Activated T-cell treated with anti-CD3 and anti-CD28 coated beads, Interleukin-2, amount 50 U/mL, for 24 hours (primary cell): Measurements from ENCODE around the gene SGMS1.
"Not testable (repeated sequence)": the region's sequence is repeated elsewhere in the genome, so short reads cannot be mapped to it uniquely, and the experiment has no call there.

Experiments used
- DNase-seq: peaks from one replicate; pipeline ENCODE4 v3.0.0-alpha.2; 2020
- H3K27ac Mint-ChIP-seq: 2 replicates; pipeline ENCODE4 v1.8.0; 2020; ENCODE audit warnings: mild to moderate bottlenecking, mixed read lengths
- H3K27me3 Mint-ChIP-seq: 2 replicates; pipeline ENCODE4 v1.8.0; 2020; ENCODE audit warnings: mixed read lengths
- H3K36me3 Mint-ChIP-seq: 2 replicates; pipeline ENCODE4 v1.8.0; 2020; ENCODE audit warnings: low read depth, mixed read lengths
- H3K4me1 Mint-ChIP-seq: 2 replicates; pipeline ENCODE4 v1.8.0; 2020; ENCODE audit warnings: low read depth, mixed read lengths
- H3K4me3 Mint-ChIP-seq: 2 replicates; pipeline ENCODE4 v1.8.0; 2020; ENCODE audit warnings: mild to moderate bottlenecking, moderate library complexity, mixed read lengths
- H3K9me3 Mint-ChIP-seq: 2 replicates; pipeline ENCODE4 v1.8.0; 2020; ENCODE audit warnings: mixed read lengths

Gene SGMS1

DNA sequence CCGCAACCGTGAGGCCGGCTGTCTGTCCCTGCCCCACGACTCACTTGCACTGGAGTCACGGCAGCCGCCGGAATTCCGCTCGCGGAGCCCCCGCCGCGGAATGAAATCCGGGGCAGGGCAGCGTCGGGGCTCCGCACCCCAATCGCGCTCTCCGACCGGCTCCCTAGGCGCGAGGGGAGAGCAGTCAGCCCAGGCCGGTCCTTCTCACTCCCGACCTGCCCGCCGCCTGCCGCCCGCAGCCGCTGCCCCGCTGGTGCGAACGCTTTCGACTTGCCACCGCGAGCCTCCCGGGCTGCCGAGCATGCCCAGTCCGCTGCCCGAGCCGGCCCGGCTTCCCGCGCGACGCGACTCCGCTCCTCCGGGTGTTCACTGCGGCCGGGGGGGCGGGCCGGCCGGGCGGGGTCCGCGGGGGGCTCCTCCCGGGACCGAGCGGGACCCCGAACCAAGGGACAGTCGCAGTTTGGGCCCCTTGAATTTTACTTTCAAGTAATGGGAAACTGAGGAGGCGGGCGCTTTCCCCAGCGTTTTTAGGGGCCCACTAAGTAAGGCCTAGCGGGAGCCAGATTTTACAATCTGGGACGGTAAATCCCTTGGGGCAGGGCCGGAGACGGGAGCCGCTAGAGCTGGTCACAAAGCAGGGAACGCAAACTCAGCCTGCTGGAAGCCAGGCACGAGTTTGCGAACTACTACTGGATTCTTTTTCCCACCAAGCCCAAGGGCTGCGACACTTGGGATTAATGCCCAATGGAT is at the start of gene SGMS1:
SGMS1 (minus strand) TSS at position 294 of the 750 bp plus-strand sequence. CDS start 279,842 bp downstream, outside the sequence.
- peak; percentile 88 for DNase-seq
- Mint-ChIP-seq H3K4me1 (peaks cover 52% of the 10 kb centered on the region), H3K4me3 (peak within 1 kb of the TSS; percentile 81), H3K27me3 (no peaks in the 10 kb centered on the region), H3K9me3 (no peaks in the 10 kb centered on the region), H3K27ac (peak within 1 kb of the TSS; percentile 98), H3K36me3 (peaks cover 11% of the 10 kb centered on the region)

GRCh38 chr10:50672152-50672551 is 48.4 kb upstream of the SGMS1 start:
- H3K36me3 Mint-ChIP-seq, H3K27me3 Mint-ChIP-seq, H3K9me3 Mint-ChIP-seq, DNase-seq, H3K4me3 Mint-ChIP-seq: not testable (repeated sequence)
- peak overlapping the region; percentile 51 for H3K27ac Mint-ChIP-seq
- peaks cover 18% of the 10 kb centered on the region for H3K4me1 Mint-ChIP-seq

- H3K36me3 Mint-ChIP-seq, H3K27me3 Mint-ChIP-seq, H3K4me3 Mint-ChIP-seq, H3K9me3 Mint-ChIP-seq, DNase-seq: not testable (repeated sequence)
- H3K4me1 Mint-ChIP-seq: peaks cover 18% of the 10 kb centered on the region
- H3K27ac Mint-ChIP-seq: peak overlapping the region; percentile 51
Observed at GRCh38 chr10:50671645-50672044, 47.9 kb upstream of the SGMS1 start.

GRCh38 chr10:50669957-50670356 is 46.2 kb upstream of the SGMS1 start:
- H3K36me3 Mint-ChIP-seq, H3K9me3 Mint-ChIP-seq, H3K4me3 Mint-ChIP-seq, H3K27ac Mint-ChIP-seq, H3K27me3 Mint-ChIP-seq, DNase-seq: not testable (repeated sequence)
- peaks cover 18% of the 10 kb centered on the region for H3K4me1 Mint-ChIP-seq

GRCh38 chr10:50667353-50667752 is 43.6 kb upstream of the SGMS1 start:
- not testable (repeated sequence) for DNase-seq, H3K36me3 Mint-ChIP-seq, H3K27me3 Mint-ChIP-seq, H3K27ac Mint-ChIP-seq, H3K9me3 Mint-ChIP-seq, H3K4me3 Mint-ChIP-seq
- peaks cover 14% of the 10 kb centered on the region for H3K4me1 Mint-ChIP-seq

GRCh38 chr10:50662420-50662819 is 38.7 kb upstream of the SGMS1 start:
- not testable (repeated sequence) for H3K9me3 Mint-ChIP-seq, DNase-seq, H3K27me3 Mint-ChIP-seq, H3K36me3 Mint-ChIP-seq, H3K27ac Mint-ChIP-seq, H3K4me3 Mint-ChIP-seq
- H3K4me1 Mint-ChIP-seq: peaks cover 23% of the 10 kb centered on the region

- peaks cover 23% of the 10 kb centered on the region for H3K4me1 Mint-ChIP-seq
- not testable (repeated sequence) for H3K4me3 Mint-ChIP-seq, H3K36me3 Mint-ChIP-seq, DNase-seq, H3K27ac Mint-ChIP-seq, H3K27me3 Mint-ChIP-seq, H3K9me3 Mint-ChIP-seq
Observed at GRCh38 chr10:50661563-50661962, 37.8 kb upstream of the SGMS1 start.

DNA sequence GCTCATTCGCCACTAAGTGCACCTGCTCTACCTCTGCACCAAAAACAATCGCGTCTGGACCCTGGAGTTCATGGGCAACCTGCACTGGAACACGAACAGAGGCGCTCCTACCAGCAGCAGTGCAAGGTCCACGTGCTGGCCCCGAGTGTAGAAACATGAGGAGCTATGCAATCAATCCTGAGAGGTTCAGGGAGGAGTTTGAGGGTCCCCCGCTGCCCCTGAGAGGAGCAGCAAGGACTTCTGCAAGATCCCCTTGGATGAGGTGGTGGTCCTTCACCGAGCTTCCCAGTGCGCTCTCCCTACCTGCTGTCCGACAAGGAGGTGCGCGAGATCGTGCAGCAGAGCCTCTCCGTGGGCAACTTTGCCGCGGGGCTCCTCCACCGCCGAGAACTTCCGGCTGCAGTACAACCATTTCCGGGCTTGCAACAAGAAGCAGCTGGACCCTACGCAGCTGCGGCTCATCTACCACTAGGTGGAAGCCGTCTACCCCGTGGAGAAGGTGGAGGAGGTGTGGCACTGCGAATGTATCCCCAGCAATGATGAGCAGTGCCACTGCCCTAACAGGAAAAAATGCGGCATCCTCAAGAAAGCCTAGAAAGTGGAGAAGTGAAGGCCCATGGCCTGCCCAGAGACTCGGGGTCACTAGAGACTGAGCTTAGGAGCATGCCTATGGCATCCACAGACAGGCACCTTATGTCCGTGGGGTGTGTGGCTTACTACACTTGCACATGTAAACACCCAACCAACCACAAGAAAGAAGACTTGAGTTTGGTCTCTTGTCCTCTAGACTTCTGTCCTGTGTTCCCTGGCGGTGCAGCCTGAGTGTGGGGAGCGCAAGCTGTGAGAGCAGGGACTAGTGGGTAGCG is 36.3 kb upstream of the SGMS1 start:
- Mint-ChIP-seq H3K4me1 (peaks cover 23% of the 10 kb centered on the region), H3K27ac (peak overlapping the region; percentile 89), H3K4me3 (peak overlapping the region; percentile 89)
- peak; percentile 78 for DNase-seq
- H3K36me3 Mint-ChIP-seq, H3K9me3 Mint-ChIP-seq, H3K27me3 Mint-ChIP-seq: not testable (repeated sequence)

DNA sequence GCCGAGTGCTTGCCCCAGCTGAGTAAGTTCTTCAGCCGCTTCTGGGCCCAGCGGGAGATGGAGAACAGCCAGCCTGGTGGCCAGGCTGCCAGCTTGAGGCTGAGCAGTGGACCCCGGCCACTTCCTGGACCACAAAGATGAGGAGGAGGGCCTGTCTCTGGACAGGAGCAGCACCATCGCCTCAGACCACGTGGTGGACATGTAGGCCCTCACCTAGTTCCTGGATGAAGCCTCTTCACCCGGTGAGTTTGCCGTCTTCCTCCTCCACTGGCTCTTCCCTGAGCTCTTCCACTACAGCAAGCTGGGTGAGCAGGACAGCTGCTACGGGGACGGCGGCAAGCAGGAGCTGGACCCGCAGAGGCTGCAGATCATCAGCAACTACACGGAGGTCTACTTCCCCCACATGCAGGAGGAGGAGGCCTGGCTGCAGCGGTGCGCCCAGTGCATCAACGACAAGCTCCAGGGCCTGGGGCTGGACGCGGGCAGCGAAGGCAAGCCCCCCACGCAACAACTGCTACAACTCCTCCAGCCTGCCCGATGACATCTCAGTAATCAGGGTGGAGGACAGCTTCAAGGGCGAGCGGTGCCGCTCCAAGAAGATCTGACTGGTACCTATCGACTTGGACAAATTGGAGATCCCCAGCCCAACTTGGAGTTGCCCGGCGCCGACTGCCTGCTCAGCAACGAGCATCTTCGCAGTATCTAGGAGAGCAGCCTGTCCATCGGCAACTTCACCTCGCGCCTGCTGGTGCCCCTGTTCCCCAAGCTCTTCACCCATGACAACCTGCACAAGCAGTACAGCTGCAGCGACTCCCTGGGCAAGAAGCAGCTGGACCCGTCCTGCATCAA is 35.5 kb upstream of the SGMS1 start:
- peak; percentile 32 for DNase-seq
- peaks cover 25% of the 10 kb centered on the region for H3K4me1 Mint-ChIP-seq
- not testable (repeated sequence) for H3K9me3 Mint-ChIP-seq, H3K27me3 Mint-ChIP-seq, H3K36me3 Mint-ChIP-seq
- H3K27ac Mint-ChIP-seq: peak overlapping the region; percentile 89
- peak overlapping the region; percentile 89 for H3K4me3 Mint-ChIP-seq

GRCh38 chr10:50658165-50658564 is 34.4 kb upstream of the SGMS1 start:
- no peak for DNase-seq
- Mint-ChIP-seq H3K27ac (no peak overlapping the region), H3K9me3 (no peaks in the 10 kb centered on the region), H3K4me1 (peaks cover 34% of the 10 kb centered on the region), H3K36me3 (peaks cover 5% of the 10 kb centered on the region), H3K27me3 (no peaks in the 10 kb centered on the region), H3K4me3 (peak overlapping the region; percentile 89)

GRCh38 chr10:50653758-50654157 is 30.0 kb upstream of the SGMS1 start:
- Mint-ChIP-seq H3K4me3 (no peak overlapping the region), H3K36me3 (no peaks in the 10 kb centered on the region), H3K27me3 (no peaks in the 10 kb centered on the region), H3K9me3 (no peaks in the 10 kb centered on the region), H3K4me1 (peaks cover 21% of the 10 kb centered on the region), H3K27ac (no peak overlapping the region)
- no peak for DNase-seq

- H3K9me3 Mint-ChIP-seq: no peaks in the 10 kb centered on the region
- DNase-seq: no peak
- H3K27ac Mint-ChIP-seq: no peak overlapping the region
- no peaks in the 10 kb centered on the region for H3K36me3 Mint-ChIP-seq
- H3K4me3 Mint-ChIP-seq: no peak overlapping the region
- no peaks in the 10 kb centered on the region for H3K27me3 Mint-ChIP-seq
- peaks cover 16% of the 10 kb centered on the region for H3K4me1 Mint-ChIP-seq
Observed at GRCh38 chr10:50653142-50653541, 29.4 kb upstream of the SGMS1 start.

GRCh38 chr10:50651808-50652207 is 28.1 kb upstream of the SGMS1 start:
- no peak for DNase-seq
- H3K36me3 Mint-ChIP-seq: no peaks in the 10 kb centered on the region
- H3K27ac Mint-ChIP-seq: no peak overlapping the region
- no peak overlapping the region for H3K4me3 Mint-ChIP-seq
- H3K9me3 Mint-ChIP-seq: no peaks in the 10 kb centered on the region
- no peaks in the 10 kb centered on the region for H3K27me3 Mint-ChIP-seq
- H3K4me1 Mint-ChIP-seq: peaks cover 16% of the 10 kb centered on the region

- DNase-seq: no peak
- Mint-ChIP-seq H3K9me3 (no peaks in the 10 kb centered on the region), H3K4me3 (no peak overlapping the region), H3K27ac (no peak overlapping the region), H3K36me3 (no peaks in the 10 kb centered on the region), H3K4me1 (peaks cover 16% of the 10 kb centered on the region), H3K27me3 (no peaks in the 10 kb centered on the region)
Observed at GRCh38 chr10:50650481-50650880, 26.7 kb upstream of the SGMS1 start.
